Pancreas (tissue), 10 donors: ENCODE measurements around the gene PSMB10. TPM values are rescaled to one million over a fixed set of nuclear protein-coding genes. Genes with fewer than 3 reads are reported as not detected.
"Not testable (repeated sequence)": the region's sequence is repeated elsewhere in the genome, so short reads cannot be mapped to it uniquely, and the experiment has no call there.

Source experiments
- ATAC-seq, 4 donors: fragments of 200-7000 bp; cut with Tn5 transposase; one replicate each; pipeline versions ENCODE4 v1.8.0 to v1.9.1; 2020; ENCODE audit warnings: mild to moderate bottlenecking in 4 of 4, moderate library complexity in 4 of 4
- DNase-seq, 6 donors: peaks; one replicate each; pipeline ENCODE4 v3.0.0-alpha.2; 2020
- FAIRE-seq: peaks from 2 replicates; lab custom pipeline; 2012; peaks lifted over from hg19 to GRCh38; lab: Jason Lieb, UNC
- H3K27ac ChIP-seq, 4 donors: fragments of 200-600 bp; sonication (generic); 1 replicate in 3 of 4; 2 replicates in 1 of 4; pipeline versions ENCODE4 v1.5.0 to v1.8.0; 2020
- H3K27me3 ChIP-seq, 4 donors: fragments of 200-600 bp; one replicate each; pipeline ENCODE4 v1.8.0; 2021
- H3K36me3 ChIP-seq, 3 donors: fragments of 200-600 bp; sonication (generic) in 1 of 3; one replicate each; pipeline versions ENCODE4 v1.5.0 to v1.8.0; 2020 to 2021
- H3K4me1 ChIP-seq, 3 donors: fragments of 200-600 bp; one replicate each; pipeline ENCODE4 v1.8.0; 2021
- H3K4me3 ChIP-seq, 4 donors: fragments of 200-600 bp; sonication (generic) in 2 of 4; one replicate each; pipeline versions ENCODE4 v1.5.0 to v1.8.0; 2020 to 2021
- H3K9me3 ChIP-seq, 4 donors: fragments of 200-600 bp; one replicate each; pipeline ENCODE4 v1.8.0; 2021
- CTCF ChIP-seq, 4 donors: fragments of 200-600 bp; sonication (generic) in 3 of 4; IDR thresholded peaks; one replicate each; pipeline versions ENCODE4 v1.5.0 to v1.8.0; 2021; ENCODE audit warnings: antibody characterized with exemption in 4 of 4
- WGBS, 2 donors: extraction: QIAGEN DNeasy Blood & Tissue Kit; methylation state at CpG; one replicate each; pipeline ENCODE4 v1.1.7; 2013; 5-methylcytosine and 5-hydroxymethylcytosine counted together
- intact Hi-C, 3 donors: fragments of 100-400 bp; cut with DNase I; formaldehyde crosslinking; loops; one replicate each; pipeline versions ENCODE4 v1.11.1 to v1.14.2; 2022
- polyA plus RNA-seq, 2 donors: library from polyadenylated mRNA; stranded (reverse); fragments of 200-250 nt; gene quantifications; one replicate each; pipeline ENCODE4 v1.2.3, GENCODE V29; 2013
- total RNA-seq, 6 donors: library from RNA; stranded (reverse); fragmentation: NEBNext Ultra II Directional in 4 of 6; extraction: Animal tissue kit (Norgen Biotek cat#: 25700) in 4 of 6; gene quantifications; one replicate each; pipeline versions ENCODE4 v1.2.1 to v1.2.4, GENCODE V29; 2021 to 2023
- donor health status: healthy with polysubstance abuse.
- donor health status: DM: no; HTN: no; CAD: no; lungs with moderate emphysema.
- donor health status: DM: no; HTN: no; CAD: no.
- donor health status: control.
- donor health status: control.
- donor health status: Bipolar disorder and iron deficiency.
- donor health status: DM: yes; HTN: yes; CAD: no.
- donor health status: DM: no; HTN: no; CAD: no.
- donor health status: DM: no; HTN: no; CAD: no.
- donor health status: DM: yes; HTN: yes; CAD: no.

PSMB10 gene
- total and polyA plus RNA-seq, 8 donors = 40.0 to 195 (median 53.3) TPM

GRCh38 chr16:67939507-67940445, 3.1 kb upstream of the PSMB10 start:
- no peaks in the 10 kb centered on the region for H3K9me3 ChIP-seq
- FAIRE-seq (no peak), ATAC-seq (no peak), DNase-seq (peak in 5 of 6 donors; percentile 44 to 84 (median 56))
- peaks cover 0 to 12% (median 0%) of the 10 kb centered on the region in 3 donors for H3K4me1 ChIP-seq
- no peak overlapping the region for H3K4me3 ChIP-seq
- H3K27me3 ChIP-seq = no peaks in the 10 kb centered on the region
- H3K27ac ChIP-seq = no peak overlapping the region
- no peak for TF ChIP-seq CTCF (IDR thresholded peaks at IDR 0.05)
- H3K36me3 ChIP-seq = peaks cover 0 to 6% (median 0%) of the 10 kb centered on the region in 3 donors
- intact Hi-C loops = loop anchor here in 1 of 3 donors (10.0 kb wide), 1 partner anchor 415 kb away; the partner anchor contains the start of gene RIPOR1
- WGBS, 2 donors = 76% methylated on average over 33 of the region's 33 CpGs

GRCh38 chr16:67937713-67938112, 1.1 kb upstream of the PSMB10 start:
- not testable (repeated sequence) for H3K4me3 ChIP-seq, H3K27ac ChIP-seq, DNase-seq, H3K9me3 ChIP-seq, H3K36me3 ChIP-seq, FAIRE-seq, H3K27me3 ChIP-seq, ATAC-seq
- peaks cover 0 to 20% (median 0%) of the 10 kb centered on the region in 3 donors for H3K4me1 ChIP-seq
- intact Hi-C loops = loop anchor here in 1 of 3 donors (10.0 kb wide), 1 partner anchor 413 kb away; the partner anchor contains the start of gene RIPOR1
- WGBS, 2 donors = 92 to 97% methylated on average over 5 of the region's 5 CpGs

- intact Hi-C loops = loop anchor here in 1 of 3 donors (10.0 kb wide), 1 partner anchor 412 kb away; the partner anchor contains the start of gene RIPOR1
- Histone ChIP-seq H3K27me3 (no peaks in the 10 kb centered on the region), H3K36me3 (no peaks in the 10 kb centered on the region), H3K9me3 (no peaks in the 10 kb centered on the region), H3K27ac (peak overlapping the region; percentile 81 to 95 (median 87)), H3K4me1 (peaks cover 0 to 20% (median 4%) of the 10 kb centered on the region in 3 donors), H3K4me3 (peak overlapping the region; percentile 80 to 94 (median 91))
- ATAC-seq (no peak), DNase-seq (no peak), FAIRE-seq (no peak)
- no peak for TF ChIP-seq CTCF (IDR thresholded peaks at IDR 0.05)
- 44 to 45% methylated on average over 6 of the region's 6 CpGs for WGBS, 2 donors
Observed at GRCh38 chr16:67936880-67937605, 393 bp upstream of the PSMB10 start.

- Histone ChIP-seq H3K9me3 (no peaks in the 10 kb centered on the region), H3K27me3 (no peaks in the 10 kb centered on the region), H3K4me3 (peak overlapping the region; percentile 80 to 94 (median 91)), H3K27ac (peak overlapping the region; percentile 81 to 95 (median 87)), H3K4me1 (peaks cover 0 to 20% (median 4%) of the 10 kb centered on the region in 3 donors), H3K36me3 (no peaks in the 10 kb centered on the region)
- intact Hi-C loops = loop anchor here in 1 of 3 donors (10.0 kb wide), 1 partner anchor 411 kb away; the partner anchor contains the start of gene RIPOR1
- ATAC-seq (peak; percentile 84 to 93 (median 86)), DNase-seq (peak; percentile 92 to 99 (median 98)), FAIRE-seq (no peak)
- WGBS, 2 donors = 1% methylated on average over 52 to 55 of the region's 55 CpGs
- no peak for TF ChIP-seq CTCF (IDR thresholded peaks at IDR 0.05)
Observed at GRCh38 chr16:67935402-67936123, 1.1 kb downstream of the PSMB10 start.
